Forelimb muscle (tissue), 1 donor: ENCODE data around the gene ZBTB32. TPM values are rescaled to one million over a fixed set of nuclear protein-coding genes. Genes with fewer than 3 reads are reported as not detected.
"Not testable (repeated sequence)": the region's sequence is repeated elsewhere in the genome, so short reads cannot be mapped to it uniquely, and the experiment has no call there.

Experiments
- DNase-seq: peaks from one replicate; pipeline ENCODE4 v3.0.0-alpha.2; 2013; ENCODE audit warnings: low read depth
- polyA plus RNA-seq: library from polyadenylated mRNA; unstranded; fragments of 120-200 nt; gene quantifications from one replicate; pipeline ENCODE4 v1.2.1, GENCODE V29; 2013; ENCODE audit not compliant: insufficient read length

ZBTB32 gene
- polyA plus RNA-seq, 1 donor: not detected

GRCh38 chr19:35720163-35720524 is 15.8 kb downstream of the ZBTB32 start:
- no peak for DNase-seq

GRCh38 chr19:35720648-35721047 is 16.3 kb downstream of the ZBTB32 start:
- no peak for DNase-seq

- no peak for DNase-seq
Measured at GRCh38 chr19:35721374-35721773, 17.0 kb downstream of the ZBTB32 start.

- no peak for DNase-seq
Measured at GRCh38 chr19:35722461-35722860, 18.1 kb downstream of the ZBTB32 start.

- no peak for DNase-seq
Measured at GRCh38 chr19:35722897-35723296, 18.5 kb downstream of the ZBTB32 start.

- DNase-seq: no peak
Measured at GRCh38 chr19:35723671-35724070, 19.3 kb downstream of the ZBTB32 start.

GRCh38 chr19:35724132-35724531 is 19.8 kb downstream of the ZBTB32 start:
- DNase-seq: not testable (repeated sequence)

- DNase-seq: no peak
Measured at GRCh38 chr19:35724560-35724959, 20.2 kb downstream of the ZBTB32 start.

- no peak for DNase-seq
Measured at GRCh38 chr19:35725216-35725861, 21.0 kb downstream of the ZBTB32 start.

GRCh38 chr19:35727053-35727955 is 22.9 kb downstream of the ZBTB32 start:
- DNase-seq: no peak

- DNase-seq: no peak
Measured at GRCh38 chr19:35727956-35728706, 23.8 kb downstream of the ZBTB32 start.

GRCh38 chr19:35729021-35729420 is 24.7 kb downstream of the ZBTB32 start:
- DNase-seq: no peak

GRCh38 chr19:35729763-35730162 is 25.4 kb downstream of the ZBTB32 start:
- no peak for DNase-seq

- DNase-seq: no peak
Measured at GRCh38 chr19:35730326-35730725, 26.0 kb downstream of the ZBTB32 start.

GRCh38 chr19:35731353-35731752 is 27.0 kb downstream of the ZBTB32 start:
- DNase-seq: no peak

GRCh38 chr19:35731779-35732405 is 27.5 kb downstream of the ZBTB32 start:
- DNase-seq: no peak

- DNase-seq: no peak
Measured at GRCh38 chr19:35732540-35733179, 28.3 kb downstream of the ZBTB32 start.

GRCh38 chr19:35733180-35734125 is 29.1 kb downstream of the ZBTB32 start:
- no peak for DNase-seq

GRCh38 chr19:35734273-35734672 is 29.9 kb downstream of the ZBTB32 start:
- no peak for DNase-seq

- DNase-seq: no peak
Measured at GRCh38 chr19:35734889-35735288, 30.5 kb downstream of the ZBTB32 start.
